Heart right ventricle (tissue), 16 donors: ENCODE measurements around the gene SENP3. TPM values are rescaled to one million over a fixed set of nuclear protein-coding genes. Genes with fewer than 3 reads are reported as not detected.

Experiments used
- ATAC-seq, 8 donors: fragments of 200-7000 bp; cut with Tn5 transposase; one replicate each; pipeline ENCODE4 v1.9.1; 2020; ENCODE audit warnings: mild to moderate bottlenecking in 8 of 8, moderate library complexity in 8 of 8, moderate number of reproducible peaks in 1 of 8
- DNase-seq, 2 donors: peaks; one replicate each; pipeline ENCODE4 v3.0.0-alpha.2; 2020
- H3K27ac ChIP-seq, 10 donors: fragments of 200-600 bp; sonication (generic) in 2 of 10; one replicate each; pipeline versions ENCODE4 v1.5.0 to v1.8.0; 2020 to 2022; ENCODE audit warnings: mild to moderate bottlenecking in 3 of 10
- H3K27me3 ChIP-seq, 7 donors: fragments of 200-600 bp; one replicate each; pipeline ENCODE4 v1.8.0; 2021 to 2022; ENCODE audit warnings: mild to moderate bottlenecking in 2 of 7
- H3K36me3 ChIP-seq, 9 donors: fragments of 200-600 bp; sonication (generic) in 1 of 9; one replicate each; pipeline versions ENCODE4 v1.5.0 to v1.8.0; 2020 to 2022; ENCODE audit warnings: mild to moderate bottlenecking in 2 of 9
- H3K4me1 ChIP-seq, 9 donors: fragments of 200-600 bp; sonication (generic) in 1 of 9; one replicate each; pipeline versions ENCODE4 v1.5.0 to v1.8.0; 2020 to 2022; ENCODE audit warnings: mild to moderate bottlenecking in 4 of 9
- H3K4me3 ChIP-seq, 10 donors: fragments of 200-600 bp; sonication (generic) in 2 of 10; one replicate each; pipeline versions ENCODE4 v1.5.0 to v1.8.0; 2020 to 2022; ENCODE audit warnings: mild to moderate bottlenecking in 7 of 10, moderate library complexity in 2 of 10
- H3K9me3 ChIP-seq, 11 donors: fragments of 200-600 bp in 10 of 11; sonication (generic) in 2 of 11; one replicate each; pipeline versions ENCODE4 v1.5.0 to v1.8.0; 2013 to 2022; ENCODE audit warnings: mild to moderate bottlenecking in 2 of 11, control low read depth in 1 of 11, moderate library complexity in 1 of 11
- CTCF ChIP-seq, 9 donors: fragments of 200-600 bp; sonication (generic) in 2 of 9; IDR thresholded peaks; one replicate each; pipeline versions ENCODE4 v1.5.0 to v1.8.0; 2021 to 2022; ENCODE audit warnings: antibody characterized with exemption in 9 of 9, mild to moderate bottlenecking in 5 of 9, moderate library complexity in 1 of 9
- WGBS, 2 donors: extraction: QIAGEN DNeasy Blood & Tissue Kit; methylation state at CpG; one replicate each; pipeline ENCODE4 v1.1.7; 2013; ENCODE audit warnings: inconsistent platforms in 1 of 2; 5-methylcytosine and 5-hydroxymethylcytosine counted together
- intact Hi-C, 10 donors: fragments of 100-400 bp; cut with DNase I; formaldehyde crosslinking; loops; one replicate each; pipeline versions ENCODE4 v1.11.1 to v1.14.2; 2022
- polyA plus RNA-seq, 2 donors: library from polyadenylated mRNA; stranded (reverse); fragments of 200-250 nt; gene quantifications; one replicate each; pipeline ENCODE4 v1.2.3, GENCODE V29; 2013
- total RNA-seq, 10 donors: library from RNA; stranded (reverse); fragmentation: NEBNext Ultra II Directional in 3 of 10; extraction: Animal tissue kit (Norgen Biotek cat#: 25700) in 3 of 10; gene quantifications; one replicate each; pipeline versions ENCODE4 v1.2.1 to v1.2.4, GENCODE V29; 2021 to 2023
- donor health status: Arrhythmogenic right ventricular cardiomyopathy.
- donor health status: ischemic (EF 13 %, LVEDD 7.1; RV severe dilation, severe dysfunction).
- donor health status: healthy with polysubstance abuse.
- donor health status: DM: no; HTN: yes; CAD: no.
- donor health status: DM: no; HTN: no; CAD: no.
- donor health status: ischemic (EF 25% LVEDD 6.9; RV normal size, moderate dysfunction).
- donor health status: ischemic (EF 25% LVEDD 5.7; RV mildly dilated, moderate dysfunction).
- donor health status: healthy.
- donor health status: DM: yes; HTN: yes; CAD: no.
- donor health status: Ischemic cardiomyopathy.
- donor health status: ischemic (EF 35%, LVEDD 5.7; RV mildly dilated, moderate dysfunction).
- donor health status: nonischemic (EF 11% LVEDD 7.7; RV severe dilation, severe dysfunction).
- donor health status: DM: yes; HTN: yes; CAD: no.
- donor health status: PGD.
- donor health status: ischemic (EF 29% LVEDD 5.4; RV normal size, mild dysfunction).
- donor health status: nonischemic (EF 23%, LVEDD 6.1; RV moderate dilation, normal function).

SENP3 gene
- total and polyA plus RNA-seq, 12 donors, result 22.4 to 46.6 (median 28.3) TPM

DNA sequence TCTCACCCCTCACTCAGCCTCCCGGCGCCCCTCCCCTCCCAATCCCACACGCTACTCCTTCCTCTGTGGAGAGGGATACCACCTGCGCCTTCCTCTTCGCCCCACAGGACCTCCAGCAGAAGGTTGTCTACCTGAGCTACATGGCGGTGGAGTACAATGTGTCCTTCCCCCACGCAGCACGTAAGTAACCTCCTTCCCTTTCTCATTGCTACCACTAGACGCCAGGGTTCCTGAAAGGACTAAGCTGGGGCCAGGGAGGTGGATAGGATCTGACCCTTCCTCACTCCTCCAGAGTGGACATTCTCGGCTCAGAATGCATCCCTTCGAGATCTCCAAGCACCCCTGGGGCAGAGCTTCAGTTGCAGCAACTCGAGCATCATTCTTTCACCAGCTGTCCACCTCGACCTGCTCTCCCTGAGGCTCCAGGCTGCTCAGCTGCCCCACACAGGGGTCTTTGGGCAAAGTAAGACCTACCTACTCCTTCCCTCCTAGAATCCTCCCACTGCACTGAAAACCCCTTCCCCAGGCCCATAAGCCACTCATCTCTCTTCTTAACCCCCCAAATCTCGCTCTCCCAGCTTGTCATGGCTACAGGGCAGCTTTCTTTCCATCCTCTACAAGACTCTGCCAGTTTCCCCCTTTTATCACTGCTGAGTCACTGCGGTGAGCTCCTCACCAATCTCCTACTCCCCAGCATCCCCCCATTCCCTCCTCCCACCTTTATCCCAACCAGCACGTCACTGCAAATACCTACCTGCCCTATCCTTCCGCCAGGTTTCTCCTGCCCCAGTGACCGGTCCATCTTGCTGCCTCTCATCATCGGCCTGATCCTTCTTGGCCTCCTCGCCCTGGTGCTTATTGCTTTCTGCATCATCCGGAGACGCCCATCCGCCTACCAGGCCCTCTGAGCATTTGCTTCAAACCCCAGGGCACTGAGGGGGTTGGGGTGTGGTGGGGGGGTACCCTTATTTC, 19.2 kb downstream of the SENP3 start:
- H3K27ac ChIP-seq, result peak overlapping the region in 8 of 10 donors; percentile 47 to 94 (median 81)

DNA sequence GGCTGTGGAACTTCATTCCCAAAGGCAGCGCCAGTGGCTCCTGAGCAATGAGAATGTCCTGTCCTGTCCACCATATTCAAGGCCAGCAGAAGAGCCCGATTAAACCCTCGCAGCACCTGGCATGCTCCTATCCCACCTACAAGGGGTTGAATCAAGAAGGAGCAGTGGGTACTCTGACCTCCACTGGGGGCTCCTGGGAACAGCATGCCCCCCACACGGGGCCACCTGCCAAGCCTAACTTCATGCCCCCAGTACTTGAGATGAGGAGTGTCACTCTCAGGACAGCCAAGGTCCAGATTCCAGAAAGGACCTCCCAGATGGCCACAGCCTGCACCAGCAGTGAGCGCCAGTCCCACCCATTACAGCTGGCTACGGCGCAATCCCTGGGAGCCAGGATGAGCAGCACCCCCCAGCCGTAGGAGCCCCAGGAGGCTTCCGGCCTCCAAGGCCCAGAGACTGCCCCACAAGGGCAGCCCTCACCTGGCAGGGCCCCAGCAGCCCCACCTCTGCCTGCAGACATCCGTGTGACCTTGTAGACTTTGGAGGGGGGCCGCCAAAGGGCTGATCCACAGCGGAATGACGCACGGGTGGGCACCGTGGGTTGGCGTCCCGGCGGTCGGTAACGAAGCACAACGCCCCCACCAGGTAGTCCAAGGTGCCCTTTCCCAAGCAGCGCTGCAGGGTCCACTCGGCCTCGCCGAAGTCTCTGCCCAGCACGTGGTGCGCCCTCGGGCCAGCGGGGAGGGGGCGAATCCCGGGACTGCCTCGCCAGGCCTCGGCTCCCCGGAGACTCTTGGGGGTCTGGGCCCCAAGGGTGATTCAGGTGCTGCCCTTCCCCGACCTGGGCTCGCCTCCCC, 20.9 kb downstream of the SENP3 start:
- TF ChIP-seq CTCF (IDR thresholded peaks at IDR 0.05), result no peak
- no peaks in the 10 kb centered on the region for H3K9me3 ChIP-seq
- H3K4me1 ChIP-seq, result peaks cover 9 to 76% (median 41%) of the 10 kb centered on the region in 9 donors
- peak overlapping the region in 9 of 10 donors; percentile 50 to 75 (median 66) for H3K4me3 ChIP-seq
- intact Hi-C loops, result loop anchor here in 3 of 10 donors (5.0 to 10.0 kb wide), 2 partner anchors 105 to 148 kb away; partner anchors contain the start of genes TP53 (in 2 of the 3), WRAP53 (in 2 of the 3), FGF11 (in 1 of the 3) and TMEM102 (in 1 of the 3)
- no peaks in the 10 kb centered on the region for H3K27me3 ChIP-seq
- WGBS, 2 donors, result 87% methylated on average over 36 of the region's 36 CpGs
- H3K27ac ChIP-seq, result peak overlapping the region; percentile 90 to 97 (median 94)
- peaks cover 0 to 40% (median 14%) of the 10 kb centered on the region in 9 donors for H3K36me3 ChIP-seq
- DNase-seq (peak in 1 of 2 donors; percentile 37), ATAC-seq (peak in 2 of 8 donors; percentile 1 to 9)

More for the DNA sequence above, 19.2 kb downstream of the SENP3 start:
- H3K36me3 ChIP-seq, result peaks cover 9 to 43% (median 31%) of the 10 kb centered on the region in 9 donors
- WGBS, 2 donors, result 85 to 87% methylated on average over 23 of the region's 23 CpGs
- intact Hi-C loops, result loop anchor here in 3 of 10 donors (5.0 to 10.0 kb wide), 2 partner anchors 106 to 146 kb away; partner anchors contain the start of genes TP53 (in 2 of the 3), WRAP53 (in 2 of the 3), FGF11 (in 1 of the 3) and TMEM102 (in 1 of the 3)
- no peak for ATAC-seq
- no peak for TF ChIP-seq CTCF (IDR thresholded peaks at IDR 0.05)
- no peaks in the 10 kb centered on the region for H3K27me3 ChIP-seq
- H3K4me3 ChIP-seq, result peak overlapping the region in 7 of 10 donors; percentile 18 to 66 (median 40)
- H3K4me1 ChIP-seq, result peaks cover 9 to 82% (median 42%) of the 10 kb centered on the region in 9 donors
- H3K9me3 ChIP-seq, result no peaks in the 10 kb centered on the region
- DNase-seq, result no peak

DNA sequence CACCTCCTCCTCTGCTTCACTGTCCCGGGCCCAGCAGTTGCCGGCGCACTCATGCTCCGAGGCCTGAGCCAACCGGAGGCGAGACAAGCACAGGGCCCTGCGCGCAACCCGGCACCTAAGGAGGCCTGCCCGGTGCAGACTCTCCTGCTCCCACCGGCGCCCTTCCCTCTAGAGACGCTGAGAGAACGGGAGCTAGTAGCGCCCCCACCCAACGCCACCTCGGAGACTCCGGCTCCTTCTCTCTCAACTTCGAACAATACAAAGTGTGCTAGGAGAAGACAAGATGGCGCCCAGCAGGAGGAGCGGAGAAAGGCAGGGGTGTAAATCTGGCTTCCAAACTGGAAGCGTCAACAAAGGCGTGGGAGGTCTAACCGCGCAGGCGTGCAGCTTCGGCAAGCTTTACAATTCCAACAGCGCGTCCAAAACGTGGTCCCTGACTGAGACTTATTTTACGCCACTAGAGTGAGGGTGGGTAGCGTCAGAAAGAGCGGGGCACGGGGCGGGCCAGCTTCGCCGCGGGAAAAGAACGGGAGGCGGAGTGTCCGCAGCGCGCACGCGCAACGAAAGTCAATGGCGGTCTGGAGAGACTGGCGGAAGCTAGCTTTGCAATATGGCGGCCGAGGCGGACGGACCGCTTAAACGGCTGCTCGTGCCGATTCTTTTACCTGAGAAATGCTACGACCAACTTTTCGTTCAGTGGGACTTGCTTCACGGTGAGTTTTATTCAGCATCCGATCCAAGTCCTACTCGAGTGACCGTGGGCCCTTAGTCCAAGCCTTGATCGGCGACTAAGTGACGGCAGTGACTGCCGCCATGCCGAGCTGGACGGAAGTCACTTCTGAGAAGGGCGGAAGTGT, 21.8 kb downstream of the SENP3 start, which contains the start of gene MPDU1:
Gene MPDU1, plus strand, starts transcription at position 600 of the 857 bp plus-strand sequence. Its CDS starts 11 bp downstream, at position 611.
- intact Hi-C loops, result loop anchor here in 3 of 10 donors (5.0 to 10.0 kb wide), 2 partner anchors 104 to 149 kb away; partner anchors contain the start of genes TP53 (in 2 of the 3), WRAP53 (in 2 of the 3), FGF11 (in 1 of the 3) and TMEM102 (in 1 of the 3)
- no peak for TF ChIP-seq CTCF (IDR thresholded peaks at IDR 0.05)
- Histone ChIP-seq H3K9me3 (no peaks in the 10 kb centered on the region), H3K4me3 (peak within 1 kb of the TSS; percentile 10 to 75 (median 66)), H3K36me3 (peaks cover 0 to 40% (median 5%) of the 10 kb centered on the region in 9 donors), H3K4me1 (peaks cover 9 to 76% (median 48%) of the 10 kb centered on the region in 9 donors), H3K27me3 (no peaks in the 10 kb centered on the region), H3K27ac (peak within 1 kb of the TSS; percentile 90 to 97 (median 94))
- DNase-seq, result peak; percentile 97
- peak; percentile 81 to 96 (median 90) for ATAC-seq
- 13 to 14% methylated on average over 69 of the region's 69 CpGs for WGBS, 2 donors
